HK-2 (cell line): ENCODE results near the gene ZNF396.

Experiments used
- DNase-seq: peaks from one replicate; pipeline ENCODE4 v3.0.0-alpha.2; 2018; ENCODE audit not compliant: unreplicated experiment

Gene ZNF396

DNA sequence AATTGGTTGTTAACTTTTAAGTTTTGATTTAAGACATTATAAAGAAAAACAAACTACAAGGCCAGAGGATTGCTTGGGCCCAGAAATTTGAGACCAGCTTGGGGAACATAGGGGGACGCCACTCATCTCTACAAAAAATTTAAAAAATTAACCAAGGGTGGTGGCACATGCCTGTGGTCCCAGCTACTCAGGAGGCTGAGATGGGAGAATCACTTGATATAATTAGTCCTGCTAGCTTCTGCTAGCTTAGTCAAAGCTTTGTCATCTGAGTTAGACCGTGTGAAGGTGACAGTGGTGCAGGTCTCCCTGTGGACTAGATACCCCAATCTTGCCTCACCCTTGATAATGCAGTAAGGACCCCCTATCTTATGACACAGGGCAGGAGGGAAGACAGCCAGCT, 6.0 kb upstream of the ZNF396 start:
- no peak for DNase-seq

DNA sequence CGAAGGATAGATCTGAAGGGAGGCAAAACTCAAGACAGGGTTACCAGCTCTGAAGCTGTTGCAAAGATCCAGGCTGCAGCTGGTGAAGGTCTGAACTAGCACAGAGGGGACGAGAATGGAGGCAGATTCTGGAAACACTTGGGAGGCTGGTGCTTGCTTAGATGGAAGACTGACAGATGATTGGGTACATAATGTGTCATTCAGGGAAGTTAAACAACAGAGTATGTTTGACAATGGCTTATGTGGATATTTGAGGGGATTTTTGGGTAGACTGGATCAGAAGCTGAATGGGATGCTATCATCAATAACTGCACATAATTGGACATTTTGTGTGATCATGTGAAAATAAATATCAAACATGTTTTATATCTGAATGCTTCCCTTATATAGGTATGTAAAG, 2.3 kb upstream of the ZNF396 start:
- no peak for DNase-seq

DNA sequence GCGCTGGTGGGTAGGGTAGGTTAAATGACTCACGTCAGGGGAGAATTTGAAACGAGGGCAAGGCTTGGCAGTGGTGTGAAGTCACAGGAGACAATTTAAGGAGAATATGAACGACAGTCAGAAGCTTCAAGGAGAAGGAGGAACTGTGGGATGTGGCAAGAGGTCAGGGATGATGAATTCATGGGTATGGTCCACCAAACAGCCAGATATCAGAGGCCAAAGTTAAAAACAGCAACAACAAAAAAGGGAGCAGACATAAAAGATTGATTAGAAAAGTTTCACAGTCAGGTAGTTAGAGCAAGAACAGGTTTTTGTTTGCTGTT, 1.4 kb upstream of the ZNF396 start:
- DNase-seq: no peak

DNA sequence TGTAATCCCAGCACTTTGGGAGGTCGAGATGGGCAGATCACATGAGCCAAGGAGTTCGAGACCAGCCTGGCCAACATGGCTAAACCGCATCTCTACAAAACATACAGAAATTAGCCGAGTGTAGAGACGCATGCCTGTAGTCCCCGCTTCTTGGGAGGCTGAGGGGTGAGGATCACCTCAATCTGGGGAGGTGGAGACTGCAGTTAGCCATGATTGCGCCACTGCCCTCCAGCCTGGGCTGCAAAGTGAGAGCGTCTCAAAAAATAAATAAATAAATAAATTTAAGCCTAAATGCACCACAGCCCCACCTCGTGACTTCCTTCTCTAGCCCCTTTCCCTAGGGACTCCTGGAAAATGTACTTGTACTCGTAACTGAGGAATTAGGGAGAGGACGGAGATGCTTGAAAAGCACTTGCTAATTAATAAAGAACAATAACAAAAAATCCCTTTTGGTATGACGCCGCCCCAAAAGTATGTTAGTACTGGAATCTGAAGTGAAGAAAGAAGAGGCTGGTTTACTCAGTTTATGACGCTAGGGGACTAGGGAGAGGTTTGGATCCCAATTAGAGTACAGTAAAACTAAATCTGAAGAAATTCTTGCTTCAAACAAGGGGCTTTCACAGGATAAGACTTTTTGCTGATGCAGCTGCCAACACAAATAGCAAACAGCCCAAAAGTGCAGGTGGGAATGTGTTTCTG, 887 bp upstream of the ZNF396 start:
- DNase-seq: no peak

DNA sequence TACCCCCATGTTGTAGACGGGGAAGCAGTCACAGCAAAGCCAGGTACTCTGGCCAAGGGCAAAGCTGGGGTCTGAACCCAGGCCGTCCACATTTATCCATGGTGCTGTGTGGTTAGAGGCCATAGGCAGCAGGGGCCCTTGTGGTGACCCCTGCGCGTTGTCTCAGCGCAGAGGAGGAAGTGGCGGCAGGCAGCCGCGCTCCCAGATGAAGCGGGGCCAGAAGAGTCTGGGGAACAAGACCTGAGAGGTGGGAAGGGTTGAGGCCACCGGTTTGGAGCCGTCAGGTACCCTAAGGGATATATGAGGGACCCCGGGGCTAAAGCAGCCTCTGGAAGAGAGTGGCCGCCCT, 770 bp downstream of the ZNF396 start:
- DNase-seq: no peak

DNA sequence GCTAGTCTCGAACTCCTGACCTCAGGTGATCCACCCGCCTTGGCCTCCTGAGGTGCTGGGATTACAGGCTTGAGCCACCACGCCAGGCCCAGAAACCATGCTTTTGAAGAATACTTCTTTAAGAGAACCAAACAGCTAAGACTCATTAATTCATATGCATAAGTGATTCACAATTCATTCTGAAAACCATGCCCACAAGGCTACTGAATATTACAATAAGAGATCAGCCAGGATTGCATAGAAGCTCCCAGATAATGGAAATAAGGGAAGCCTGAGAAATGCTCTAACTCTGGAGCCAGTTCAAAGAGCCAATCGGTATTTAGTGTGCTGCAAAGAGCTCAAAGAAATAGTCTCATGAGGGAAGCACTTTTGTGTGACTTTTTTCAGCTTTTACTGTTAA, 2.4 kb downstream of the ZNF396 start:
- DNase-seq: no peak

DNA sequence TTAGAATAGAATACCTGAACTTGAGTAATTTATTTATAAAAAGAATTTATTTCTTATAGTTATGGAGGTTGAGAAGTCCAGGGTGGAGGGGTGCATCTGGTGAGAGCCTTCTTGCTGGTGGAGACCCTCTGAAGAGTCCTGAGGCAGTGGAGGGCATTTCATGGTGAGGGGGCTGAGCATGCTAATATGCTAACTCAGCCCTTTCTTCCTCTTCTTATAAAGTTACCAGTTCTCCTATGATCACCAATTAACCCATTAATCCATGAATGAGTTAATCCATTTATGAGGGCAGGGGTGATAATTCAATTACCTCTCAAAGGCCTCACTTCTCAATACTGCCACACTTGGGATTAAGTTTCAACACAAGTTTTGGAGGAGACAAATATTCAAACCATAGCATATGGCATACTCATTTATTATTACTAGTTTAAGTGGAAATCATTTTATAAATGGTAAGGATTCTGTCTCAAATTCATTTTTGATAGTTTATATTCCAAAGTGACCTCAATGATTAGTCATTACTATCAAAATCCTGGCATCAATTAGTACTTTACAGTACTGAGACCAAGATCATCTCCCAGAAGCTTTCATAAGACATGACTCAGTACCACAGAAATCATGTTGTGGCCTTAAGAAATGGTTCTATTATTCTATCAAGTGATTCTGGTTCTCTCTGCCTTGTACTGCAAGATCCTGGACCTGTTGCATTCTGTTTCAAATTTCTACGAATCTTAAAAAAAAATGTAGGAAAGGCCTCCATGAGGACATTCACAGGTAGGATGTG, 5.5 kb downstream of the ZNF396 start:
- DNase-seq: no peak

DNA sequence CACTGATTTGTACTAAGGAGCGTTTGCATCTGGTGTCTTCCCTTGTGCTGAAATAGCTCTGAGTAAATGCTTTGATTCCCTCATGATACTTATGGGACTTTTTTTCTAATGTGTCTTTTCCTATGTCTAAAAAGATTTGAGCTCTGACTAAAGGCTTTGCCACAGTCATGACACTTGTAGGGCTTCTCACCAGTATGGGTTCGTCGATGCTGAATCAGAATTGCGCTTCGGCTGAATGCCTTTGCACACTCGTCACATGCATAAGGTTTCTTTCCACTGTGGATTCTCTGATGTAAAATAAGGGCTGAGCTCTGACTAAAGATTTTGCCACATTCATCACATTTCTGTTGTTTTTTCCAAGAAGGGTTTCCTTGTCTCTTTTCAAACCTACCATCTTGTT, 8.0 kb downstream of the ZNF396 start:
- DNase-seq: no peak

DNA sequence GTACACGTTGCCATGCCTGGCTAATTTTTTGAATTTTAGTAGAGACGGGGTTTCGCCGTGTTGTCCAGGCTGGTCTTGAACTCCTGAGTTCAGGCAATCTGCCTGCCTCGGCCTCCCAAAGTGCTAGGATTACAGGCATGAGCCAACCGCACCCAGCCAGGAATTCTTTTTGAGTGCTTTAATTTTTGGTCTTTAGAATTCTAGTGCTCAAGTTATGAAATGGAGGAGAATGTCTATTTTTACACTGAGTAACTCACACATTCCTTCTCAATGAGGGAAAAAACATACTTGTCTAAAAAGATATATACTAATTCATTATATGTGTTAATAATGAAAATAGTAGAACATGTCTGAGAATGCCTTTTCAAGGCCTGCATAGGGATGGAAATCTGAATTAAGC, 8.5 kb downstream of the ZNF396 start:
- no peak for DNase-seq

DNA sequence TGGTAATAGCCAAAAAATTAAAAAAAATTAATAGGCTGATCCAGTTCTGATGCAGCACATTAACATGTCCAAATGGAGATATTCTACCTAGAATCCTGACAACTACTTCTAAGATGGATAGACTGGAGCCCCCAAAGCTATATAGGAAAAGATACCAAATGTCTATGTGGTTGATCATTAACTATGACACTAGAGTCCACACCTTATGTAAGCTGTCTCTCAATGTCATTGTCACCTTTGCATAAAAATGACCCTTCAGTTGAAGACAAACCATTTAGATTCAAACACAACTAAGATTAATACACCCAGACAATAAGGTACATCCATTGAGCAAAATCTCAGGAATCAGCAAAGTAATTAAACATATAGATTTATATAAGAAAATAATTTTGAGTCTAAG, 14.6 kb downstream of the ZNF396 start:
- no peak for DNase-seq

DNA sequence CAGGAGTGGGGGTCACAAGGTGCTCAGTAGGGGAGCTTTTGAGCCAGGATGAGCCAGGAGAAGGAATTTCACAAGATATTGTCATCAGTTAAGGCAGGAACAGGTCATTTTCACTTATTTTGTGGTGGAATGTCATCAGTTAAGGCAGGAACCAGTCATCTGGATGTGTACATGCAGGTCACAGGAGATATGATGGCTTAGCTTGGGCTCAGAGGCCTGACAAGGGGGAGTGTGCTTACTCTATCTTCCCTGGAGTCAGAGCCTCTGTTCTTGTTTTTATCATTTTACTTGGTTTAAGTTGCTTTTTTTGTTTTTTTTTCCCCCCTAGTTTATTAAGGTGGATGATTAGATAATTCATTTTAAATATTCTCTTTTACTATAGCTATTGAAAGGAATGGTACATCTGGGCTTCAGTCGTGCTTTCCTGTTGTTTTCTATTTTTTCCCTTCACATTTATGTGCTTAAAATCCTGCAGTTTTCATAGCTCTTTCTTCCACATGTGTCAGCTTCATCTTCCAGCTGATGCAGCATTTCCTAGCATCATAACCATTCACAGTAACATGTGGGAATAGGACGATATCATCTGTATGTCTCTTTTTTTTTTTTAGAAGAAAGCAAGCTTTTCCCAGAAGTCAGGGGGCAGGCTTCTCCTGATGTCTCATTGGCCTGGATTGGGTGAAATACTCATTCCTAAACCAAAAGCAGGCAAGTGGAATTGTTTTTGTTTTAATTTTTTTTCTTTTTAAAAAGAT, 15.4 kb downstream of the ZNF396 start:
- DNase-seq: no peak

DNA sequence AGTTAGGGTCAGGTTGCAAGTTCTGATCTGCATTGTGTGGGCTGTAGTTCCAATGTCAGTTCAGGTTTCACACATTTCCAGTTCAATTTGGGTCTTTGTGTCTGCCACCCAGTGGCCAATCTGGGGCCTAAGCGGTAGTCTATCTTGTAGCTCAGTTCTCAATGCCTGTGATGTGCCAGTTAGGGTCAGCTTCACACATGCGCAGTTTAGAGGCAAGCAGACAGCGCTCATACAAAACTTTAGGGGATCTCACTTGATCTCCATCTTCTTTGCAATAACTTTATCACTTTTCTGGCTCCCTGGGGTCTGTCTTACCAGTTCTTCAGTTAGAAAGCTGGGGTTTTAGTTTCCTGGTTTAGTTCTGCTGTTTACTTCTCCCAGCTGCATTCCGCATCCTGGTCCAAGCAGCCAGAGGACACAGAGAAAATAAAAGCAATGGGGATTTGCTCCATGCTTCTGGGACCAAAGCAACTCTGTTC, 22.0 kb downstream of the ZNF396 start:
- DNase-seq: no peak

DNA sequence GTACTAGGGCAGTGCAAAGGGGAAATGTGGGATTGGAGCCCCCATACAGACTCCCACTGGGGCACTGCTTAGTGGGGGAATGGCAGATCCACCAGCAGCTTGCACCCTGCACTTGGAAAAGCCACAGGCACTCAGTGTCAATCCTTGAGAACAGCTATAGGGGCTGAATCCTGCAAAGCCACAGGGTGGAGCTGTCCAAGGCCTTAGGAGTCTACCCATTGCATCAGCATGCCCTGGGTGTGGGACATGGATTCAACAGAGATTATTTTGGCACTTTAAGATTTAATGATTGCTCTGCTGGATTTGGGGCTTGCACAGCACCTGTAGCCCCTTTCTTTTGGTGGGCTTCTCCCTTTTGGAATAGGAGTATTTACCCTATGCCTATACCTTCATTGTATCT, 24.4 kb downstream of the ZNF396 start:
- no peak for DNase-seq

DNA sequence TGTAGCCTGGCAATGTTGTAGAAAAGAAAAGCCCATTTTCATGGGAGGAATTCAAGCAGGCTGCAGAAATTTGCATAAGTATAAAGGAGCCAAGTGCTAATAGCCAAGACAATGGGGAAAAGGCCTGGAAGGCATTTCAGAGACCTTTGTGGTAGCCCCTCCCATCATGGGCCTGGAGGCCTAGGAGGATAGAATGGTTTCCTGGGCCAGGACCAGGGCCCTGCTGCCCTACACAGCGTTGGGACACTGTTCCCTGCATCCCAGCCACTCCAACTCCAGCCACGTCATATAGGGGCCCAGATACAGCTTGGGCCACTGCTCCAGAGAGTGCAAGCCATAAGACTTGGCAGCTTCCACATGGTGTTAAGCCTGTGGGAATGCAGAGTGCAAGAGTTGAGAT, 24.9 kb downstream of the ZNF396 start:
- no peak for DNase-seq

DNA sequence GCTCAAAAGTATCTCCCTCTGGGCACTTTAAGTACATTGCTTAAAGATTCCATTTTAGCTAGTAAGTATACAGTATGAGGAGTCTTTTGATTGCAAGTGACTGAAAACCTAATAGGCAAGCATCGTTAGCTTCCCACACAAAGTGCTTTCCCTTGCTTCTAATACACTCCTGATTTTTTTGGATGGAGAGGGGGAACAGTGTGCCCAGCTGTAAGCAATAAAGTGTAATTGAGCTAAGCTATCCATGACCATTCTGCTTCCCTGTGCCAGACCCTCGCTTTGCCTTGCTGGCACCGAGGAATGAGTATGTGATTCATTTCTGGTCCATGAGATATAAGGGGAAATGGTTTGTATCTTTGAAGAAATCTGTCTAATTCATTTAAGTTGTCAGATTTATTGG, 29.1 kb downstream of the ZNF396 start:
- DNase-seq: no peak

DNA sequence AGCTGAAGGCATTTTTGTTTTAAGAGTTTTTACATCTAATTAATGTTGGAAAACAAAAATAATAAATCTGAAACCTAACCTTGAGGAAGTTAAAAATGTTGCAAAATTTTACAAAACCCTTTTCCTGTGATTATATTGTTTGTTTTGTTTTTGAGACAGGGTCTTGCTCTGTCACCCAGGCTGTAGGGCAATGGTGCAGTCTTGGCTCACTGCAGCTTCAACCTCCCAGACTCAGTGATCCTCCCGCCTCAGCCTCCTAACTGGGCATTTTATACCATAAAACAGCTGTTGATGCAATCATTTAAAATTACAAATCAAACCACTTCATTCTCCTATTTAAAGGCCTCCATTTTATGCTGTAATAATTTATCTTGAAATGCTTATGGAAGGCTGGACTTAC, 31.2 kb downstream of the ZNF396 start:
- DNase-seq: no peak

DNA sequence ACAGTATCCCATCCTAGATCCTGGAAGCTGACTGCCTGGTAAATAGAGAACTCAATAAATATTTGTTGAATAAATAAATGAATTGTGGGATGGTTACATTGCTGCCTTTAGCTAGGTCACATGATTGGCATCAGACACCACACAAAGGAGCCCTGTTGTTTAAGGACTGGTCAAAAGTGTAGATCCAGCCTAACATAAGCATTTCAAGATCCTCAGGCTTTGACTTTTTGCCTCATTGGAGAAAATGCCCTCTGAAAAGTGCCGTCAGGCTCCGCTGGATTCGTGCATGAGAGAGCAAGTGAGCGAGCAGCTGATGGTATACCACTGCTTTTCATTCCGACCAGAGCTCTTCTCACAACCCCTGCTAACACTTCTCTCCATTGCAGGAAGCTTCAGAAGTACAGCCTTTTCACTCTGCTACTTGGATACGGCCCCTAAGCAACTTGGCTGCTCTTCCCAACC, 31.6 kb downstream of the ZNF396 start:
- DNase-seq: no peak

DNA sequence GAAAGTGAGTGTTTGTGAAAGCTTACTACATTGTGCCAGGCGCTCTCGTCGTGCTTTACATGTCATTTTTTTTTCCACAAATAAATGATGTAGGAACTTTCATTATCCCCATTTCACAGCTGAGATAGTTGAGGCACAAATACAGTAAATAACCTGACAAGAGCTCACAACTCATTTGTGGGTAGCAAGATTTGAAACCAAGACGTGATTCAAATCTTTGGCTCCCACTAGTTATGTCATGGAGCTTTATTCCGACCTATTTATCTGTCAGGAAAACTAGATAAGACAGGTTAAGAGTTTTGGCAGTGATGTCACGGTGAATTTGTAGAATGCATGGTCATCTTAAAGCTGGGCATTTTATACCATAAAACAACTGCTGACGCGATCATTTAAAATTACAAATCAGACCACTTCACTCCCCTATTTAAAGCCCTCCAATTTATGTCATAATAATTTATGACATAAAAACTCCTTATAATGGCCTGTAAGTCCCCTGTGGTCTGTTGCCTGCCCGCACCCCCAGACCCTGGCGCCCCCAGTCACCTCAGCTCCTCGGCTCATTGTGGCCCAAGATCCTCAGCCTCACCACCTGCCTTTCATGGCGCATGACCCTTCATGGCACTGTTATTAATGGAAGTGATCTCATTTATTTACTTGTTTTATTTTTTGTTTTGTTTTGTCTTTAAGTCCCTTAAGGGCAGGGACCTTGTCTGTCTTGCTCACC, 32.2 kb downstream of the ZNF396 start:
- no peak for DNase-seq

DNA sequence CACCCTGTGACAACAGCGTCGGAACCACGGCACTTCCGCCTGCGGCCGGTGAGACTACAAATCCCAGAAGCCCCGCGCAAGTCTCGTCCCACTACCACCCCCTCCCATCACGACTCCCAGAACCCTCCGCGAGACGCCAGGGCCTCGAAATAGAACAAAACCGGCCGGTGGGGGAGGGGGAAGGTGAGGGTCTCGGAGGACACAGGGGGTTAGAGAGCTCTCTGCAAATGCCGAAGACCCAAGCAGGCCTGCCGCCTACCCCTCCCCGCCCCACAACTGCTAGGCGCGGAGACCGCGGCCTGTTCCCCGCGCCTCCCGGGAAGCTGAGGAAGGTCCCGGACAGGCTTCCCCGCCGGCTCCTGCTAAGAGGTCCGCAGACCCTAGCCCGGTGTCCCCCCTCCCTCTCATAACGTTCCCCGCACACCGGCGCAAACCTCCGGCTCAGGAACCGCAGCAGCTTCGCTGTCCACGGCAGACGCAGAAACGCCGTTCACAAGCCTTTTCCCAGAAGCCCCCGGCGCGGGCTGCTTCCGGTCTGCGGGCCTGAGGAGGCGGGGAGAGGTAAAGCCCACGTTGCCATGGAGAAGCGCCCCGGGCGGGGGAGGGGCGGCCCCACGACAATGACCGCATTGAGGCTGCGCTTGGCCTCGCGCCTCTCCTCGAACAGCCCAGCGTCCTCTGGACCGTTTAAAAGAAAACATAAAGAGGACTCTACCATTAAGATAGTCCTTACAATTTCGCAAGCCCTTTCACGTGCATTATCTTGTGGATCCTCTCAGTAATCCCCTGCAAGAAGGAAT, 33.0 kb downstream of the ZNF396 start, which contains the start of gene ZNF24:
Gene ZNF24 (minus strand): TSS at position 485 of the 800 bp plus-strand sequence. CDS start 3,770 bp downstream, outside the sequence.
- peak; percentile 85 for DNase-seq

DNA sequence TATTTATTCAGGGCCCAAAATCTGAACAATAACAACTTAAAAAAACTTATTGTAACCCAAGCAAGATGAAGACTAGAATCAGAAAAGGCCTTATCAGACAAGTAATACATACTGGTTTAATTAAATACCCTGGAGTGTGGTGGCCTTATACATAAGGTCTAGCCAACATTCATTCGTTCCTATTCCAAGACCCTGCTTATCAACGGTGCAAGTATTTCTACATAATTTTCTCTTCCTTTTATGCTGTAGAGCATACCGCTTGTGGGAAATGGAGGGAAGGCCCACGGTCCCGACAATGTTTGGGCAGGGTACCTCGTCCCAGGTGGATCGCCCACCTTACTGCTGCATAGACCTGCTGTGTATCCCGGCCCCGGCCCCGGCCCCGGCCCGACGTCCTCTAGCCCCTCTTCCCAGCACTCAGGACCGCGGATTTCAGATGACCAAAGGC, 33.6 kb downstream of the ZNF396 start:
- no peak for DNase-seq

DNA sequence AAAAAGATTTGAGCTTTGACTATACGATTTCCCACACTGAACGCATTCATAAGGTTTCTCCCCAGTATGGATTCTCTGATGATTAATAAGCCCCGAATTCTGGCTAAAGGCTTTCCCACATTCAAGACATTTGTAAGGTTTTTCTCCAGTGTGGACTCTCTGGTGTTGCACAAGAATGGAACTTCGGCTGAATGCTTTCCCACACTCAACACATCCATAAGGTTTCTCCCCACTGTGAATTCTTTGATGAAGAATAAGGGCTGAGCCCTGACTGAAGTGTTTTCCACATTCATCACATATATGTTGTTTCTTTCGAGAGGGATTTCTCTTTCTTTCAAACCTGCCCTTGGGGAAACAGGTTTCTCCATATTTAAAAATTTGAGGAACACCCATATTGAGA, 39.9 kb downstream of the ZNF396 start:
- DNase-seq: no peak
